Measurements from ENCODE around the gene OSBPL10. TPM values are rescaled to one million over a fixed set of nuclear protein-coding genes. Genes with fewer than 3 reads are reported as not detected.
"Not testable (repeated sequence)": the region's sequence is repeated elsewhere in the genome, so short reads cannot be mapped to it uniquely, and the experiment has no call there.

The OSBPL10 gene
- total and polyA plus RNA-seq, 2 donors (not counting 1 experiment from before 2014, with no cell fraction given) = 88.5 to 310 TPM

GRCh38 chr3:31993843-31994242 is 12.8 kb upstream of the OSBPL10 start:
- H3K27ac ChIP-seq (ENCODE audit: low read length in 2 of 2) = no peak overlapping the region
- no peak for TF ChIP-seq EZH2 (IDR thresholded peaks at IDR 0.05; ENCODE audit: borderline replicate concordance, insufficient read depth, low read depth, low read length, poor library complexity, severe bottlenecking)
- no peak for TF ChIP-seq CTCF (IDR thresholded peaks at IDR 0.05)
- no peaks in the 10 kb centered on the region for H3K27me3 Mint-ChIP-seq
- H3K79me2 ChIP-seq (ENCODE audit: control insufficient read depth, insufficient read depth, low read length) = no peaks in the 10 kb centered on the region
- H3K36me3 ChIP-seq (replicated peaks in 1 of 2; ENCODE audit: control extremely low read depth in 1 of 2, control insufficient read depth in 1 of 2, extremely low read depth in 1 of 2, insufficient read depth in 2 of 2, low read length in 1 of 2) = peaks cover 0 to 10% of the 10 kb centered on the region in 2 experiments
- H3K9me3 ChIP-seq (ENCODE audit: control extremely low read depth in 1 of 3, control insufficient read depth in 2 of 3, insufficient read depth in 1 of 3, low read length in 2 of 3) = peaks cover 13 to 53% (median 34%) of the 10 kb centered on the region in 3 donors
- H3K4me3 ChIP-seq (ENCODE audit: control extremely low read depth in 1 of 5, extremely low read depth in 1 of 5, insufficient read depth in 1 of 5, low read depth in 2 of 5, low read length in 4 of 5) = no peak overlapping the region
- no peaks in the 10 kb centered on the region for H3K27me3 ChIP-seq (replicated peaks in 1 of 4; ENCODE audit: control extremely low read depth in 1 of 4, control insufficient read depth in 3 of 4, insufficient read depth in 4 of 4, low read length in 3 of 4)
- no peaks in the 10 kb centered on the region for H3K9me3 Mint-ChIP-seq (ENCODE audit: insufficient read depth)
- H3K27ac Mint-ChIP-seq = no peak overlapping the region
- WGBS (ENCODE audit: insufficient coverage) = no CpG with 5 or more reads among the region's 1 CpG
- no peaks in the 10 kb centered on the region for H4K20me1 ChIP-seq (ENCODE audit: control insufficient read depth, insufficient read depth, low read length, poor library complexity, severe bottlenecking)
- no peak overlapping the region for H3K9ac ChIP-seq (ENCODE audit: low read length)
- peaks cover 22% of the 10 kb centered on the region for H3K4me1 Mint-ChIP-seq
- H2AFZ ChIP-seq (ENCODE audit: insufficient read depth, low read depth, low read length, poor library complexity, severe bottlenecking) = no peak overlapping the region
- H3K4me3 Mint-ChIP-seq = no peak overlapping the region
- H3K4me2 ChIP-seq (replicated peaks; ENCODE audit: low read depth, low read length, poor library complexity, severe bottlenecking) = no peak overlapping the region
- ATAC-seq (ENCODE audit: low read depth) = no peak
- ChIA-PET POLR2A (no interaction called here), CTCF (no interaction called here)
- H3K4me1 ChIP-seq (ENCODE audit: control insufficient read depth in 2 of 2, insufficient read depth in 2 of 2, low read length in 2 of 2) = peaks cover 4% of the 10 kb centered on the region in 2 donors
- DNase-seq = no peak
- intact Hi-C loops (cut with micrococcal nuclease) = no loop called here

- H4K20me1 ChIP-seq (ENCODE audit: control insufficient read depth, insufficient read depth, low read length, poor library complexity, severe bottlenecking); POLR2A ChIA-PET; intact Hi-C loops (cut with micrococcal nuclease); H3K79me2 ChIP-seq (ENCODE audit: control insufficient read depth, insufficient read depth, low read length); H3K27ac ChIP-seq (ENCODE audit: low read length in 2 of 2); H3K4me2 ChIP-seq (replicated peaks; ENCODE audit: low read depth, low read length, poor library complexity, severe bottlenecking); H3K27ac Mint-ChIP-seq; H3K4me3 Mint-ChIP-seq; ATAC-seq (ENCODE audit: low read depth); H2AFZ ChIP-seq (ENCODE audit: insufficient read depth, low read depth, low read length, poor library complexity, severe bottlenecking); H3K27me3 Mint-ChIP-seq; H3K4me3 ChIP-seq (ENCODE audit: control extremely low read depth in 1 of 5, extremely low read depth in 1 of 5, insufficient read depth in 1 of 5, low read depth in 2 of 5, low read length in 4 of 5); H3K27me3 ChIP-seq (replicated peaks in 1 of 4; ENCODE audit: control extremely low read depth in 1 of 4, control insufficient read depth in 3 of 4, insufficient read depth in 4 of 4, low read length in 3 of 4); H3K9me3 Mint-ChIP-seq (ENCODE audit: insufficient read depth); H3K4me1 ChIP-seq (ENCODE audit: control insufficient read depth in 2 of 2, insufficient read depth in 2 of 2, low read length in 2 of 2); DNase-seq; H3K9ac ChIP-seq (ENCODE audit: low read length): not testable (repeated sequence)
- peaks cover 15% of the 10 kb centered on the region for H3K4me1 Mint-ChIP-seq
- Histone ChIP-seq H3K9me3 (ENCODE audit: control extremely low read depth in 1 of 3, control insufficient read depth in 2 of 3, insufficient read depth in 1 of 3, low read length in 2 of 3) (peaks cover 15 to 61% (median 40%) of the 10 kb centered on the region in 3 donors), H3K36me3 (replicated peaks in 1 of 2; ENCODE audit: control extremely low read depth in 1 of 2, control insufficient read depth in 1 of 2, extremely low read depth in 1 of 2, insufficient read depth in 2 of 2, low read length in 1 of 2) (peaks cover 3 to 18% of the 10 kb centered on the region in 2 experiments)
- CTCF ChIA-PET = interaction anchor here (0.6 kb wide), 1 partner anchor 84 kb away, joined by 3 read pairs; no protein-coding TSS in a partner anchor
- no CpG with 5 or more reads among the region's 6 CpGs for WGBS (ENCODE audit: insufficient coverage)
These were observed 11.9 kb upstream of the OSBPL10 start for GRCh38 chr3:31992995-31993394.

Measured in B cell (primary cell).